Stimulated activated CD8-positive, alpha-beta memory T cell treated with anti-CD3 and anti-CD28 coated beads, Interleukin-15, amount 100 ng/mL, for 1 hour (primary cell): ENCODE measurements around the gene LRRC53.

ENCODE experiments used
- DNase-seq: peaks from one replicate; pipeline ENCODE4 v3.0.0-alpha.2; 2020; ENCODE audit warnings: low read depth

Gene LRRC53

GRCh38 chr1:74434321-74434720 lies 78.1 kb downstream of the LRRC53 start:
- no peak for DNase-seq

GRCh38 chr1:74432325-74432724 lies 80.1 kb downstream of the LRRC53 start:
- DNase-seq, result no peak

GRCh38 chr1:74431531-74431930 lies 80.9 kb downstream of the LRRC53 start:
- DNase-seq, result no peak

GRCh38 chr1:74430342-74430934 lies 82.0 kb downstream of the LRRC53 start:
- no peak for DNase-seq

GRCh38 chr1:74429580-74429979 lies 82.8 kb downstream of the LRRC53 start:
- no peak for DNase-seq

- no peak for DNase-seq
Measured at GRCh38 chr1:74427681-74428080, 84.7 kb downstream of the LRRC53 start.

GRCh38 chr1:74426208-74426937 lies 86.0 kb downstream of the LRRC53 start:
- DNase-seq, result no peak

- no peak for DNase-seq
Measured at GRCh38 chr1:74425676-74426075, 86.7 kb downstream of the LRRC53 start.

- no peak for DNase-seq
Measured at GRCh38 chr1:74423471-74423870, 88.9 kb downstream of the LRRC53 start.

GRCh38 chr1:74422421-74423292 lies 89.8 kb downstream of the LRRC53 start:
- no peak for DNase-seq

- DNase-seq, result no peak
Measured at GRCh38 chr1:74420467-74420866, 91.9 kb downstream of the LRRC53 start.
